HG02973 (cell line): ENCODE results near the gene PLEKHA6.

Source experiments
- ATAC-seq: cut with Tn5 transposase; IDR thresholded peaks from one replicate; pipeline ENCODE4 v1.9.1; 2021; ENCODE audit warnings: moderate library complexity; ENCODE audit not compliant: unreplicated experiment

PLEKHA6 gene

DNA sequence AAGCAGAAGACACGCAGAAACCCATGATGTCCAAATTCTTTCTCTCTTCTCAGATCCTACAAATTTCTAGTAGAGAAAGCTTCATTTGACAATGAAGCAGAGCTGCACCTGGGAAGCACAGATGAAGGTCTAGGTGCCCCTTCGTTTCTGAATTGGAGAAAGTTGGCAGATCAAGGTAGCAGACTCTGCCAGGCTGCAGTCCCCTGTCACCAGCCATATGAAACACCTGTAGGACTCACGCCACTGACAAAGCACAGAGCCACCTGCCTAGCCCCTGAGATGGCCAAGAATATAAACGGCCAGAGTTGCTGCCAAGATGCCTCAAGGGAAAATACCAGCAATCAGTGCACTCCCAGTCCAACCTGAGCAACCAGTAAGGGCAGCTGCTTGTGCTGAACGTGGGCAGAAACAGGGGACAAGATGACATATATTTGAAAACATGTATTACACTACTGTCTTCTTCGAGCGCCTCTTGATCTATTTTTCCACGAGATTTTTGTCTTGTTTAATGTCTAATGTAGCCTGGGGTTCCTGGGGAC, 20.6 kb upstream of the PLEKHA6 start:
- no peak for ATAC-seq

DNA sequence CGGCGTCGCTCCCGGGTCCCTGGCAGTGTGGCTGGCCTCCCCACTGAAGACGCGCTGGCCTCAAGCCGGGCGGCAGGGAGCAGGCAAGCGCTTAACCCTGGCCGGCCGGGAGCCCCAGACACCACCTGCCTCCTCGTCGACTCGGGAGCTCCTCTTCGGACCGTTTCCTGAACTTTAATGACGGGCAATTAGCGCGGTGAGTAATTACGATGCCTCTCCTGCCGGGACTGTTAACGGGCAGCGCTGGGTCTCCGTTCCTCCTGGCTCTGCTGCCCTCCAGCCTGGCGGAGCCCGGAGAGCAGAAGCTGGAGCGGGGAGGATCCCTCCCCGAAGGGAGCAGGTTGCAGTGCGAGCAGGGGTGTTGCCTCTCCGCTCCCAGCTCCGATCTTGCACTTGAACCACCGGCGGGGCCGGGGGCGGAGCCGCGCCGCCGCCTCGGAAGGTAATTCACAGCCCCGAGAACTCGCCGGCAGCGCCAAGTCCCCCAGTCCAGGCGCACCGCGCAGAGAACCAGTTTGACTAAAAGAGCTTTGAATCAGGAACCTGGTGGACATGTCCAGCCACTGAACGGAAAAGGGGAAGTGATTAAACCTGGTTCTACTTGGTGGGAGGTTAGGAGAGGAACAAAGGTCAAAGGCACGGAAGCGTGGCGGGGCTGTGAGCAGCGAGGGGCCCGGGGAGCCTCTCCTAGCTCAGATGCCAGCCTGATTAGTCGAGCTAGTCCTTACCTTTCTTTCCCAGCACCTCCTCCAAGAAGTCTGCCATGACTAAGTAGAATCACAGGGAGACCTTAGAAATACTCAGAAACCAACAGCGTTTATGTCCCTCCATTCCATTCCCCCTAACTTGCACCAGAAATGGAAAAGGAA, 18.3 kb upstream of the PLEKHA6 start:
- ATAC-seq = no peak

DNA sequence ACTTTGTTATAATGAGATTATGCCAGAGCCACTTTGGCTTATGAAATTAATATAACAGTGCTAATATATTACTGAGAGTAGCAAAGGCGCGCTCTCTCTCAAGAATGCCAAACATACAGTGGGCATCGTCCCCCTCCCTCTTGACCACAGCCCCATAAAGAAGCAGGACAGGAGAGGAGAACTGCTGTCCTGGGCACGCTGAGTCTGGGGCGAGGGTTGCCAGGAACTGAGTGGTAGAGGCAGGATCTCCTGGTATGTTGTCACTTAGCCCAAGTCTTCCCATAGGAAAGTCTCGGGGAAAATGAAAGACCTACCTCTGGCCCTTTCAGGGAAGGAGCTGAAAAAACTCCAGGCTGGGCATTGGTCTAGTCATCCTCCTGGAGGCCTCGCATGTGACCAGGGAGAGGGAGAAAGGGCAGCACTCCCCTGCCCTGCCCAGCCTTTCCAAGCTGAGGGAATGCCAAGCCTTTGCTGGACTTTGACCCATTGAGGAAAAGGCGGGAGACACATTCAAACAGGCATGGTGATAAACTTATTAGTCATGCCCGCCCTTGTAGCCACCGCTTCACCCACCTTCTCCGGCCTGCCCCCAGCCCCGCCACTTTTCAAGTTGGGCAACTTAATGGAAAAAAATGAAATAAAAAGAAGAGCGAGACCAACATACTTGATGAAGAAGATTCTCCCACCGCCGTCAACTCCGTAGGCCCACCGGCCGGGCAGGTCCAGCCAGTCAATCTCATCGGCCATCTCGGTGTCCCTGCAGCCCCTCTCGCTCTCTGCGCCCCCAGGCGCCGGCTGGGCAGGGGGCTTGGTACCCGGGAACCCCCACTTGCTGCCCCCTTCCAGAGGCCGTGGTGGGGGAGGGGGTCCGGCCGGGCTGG, 17.4 kb upstream of the PLEKHA6 start:
- no peak for ATAC-seq

DNA sequence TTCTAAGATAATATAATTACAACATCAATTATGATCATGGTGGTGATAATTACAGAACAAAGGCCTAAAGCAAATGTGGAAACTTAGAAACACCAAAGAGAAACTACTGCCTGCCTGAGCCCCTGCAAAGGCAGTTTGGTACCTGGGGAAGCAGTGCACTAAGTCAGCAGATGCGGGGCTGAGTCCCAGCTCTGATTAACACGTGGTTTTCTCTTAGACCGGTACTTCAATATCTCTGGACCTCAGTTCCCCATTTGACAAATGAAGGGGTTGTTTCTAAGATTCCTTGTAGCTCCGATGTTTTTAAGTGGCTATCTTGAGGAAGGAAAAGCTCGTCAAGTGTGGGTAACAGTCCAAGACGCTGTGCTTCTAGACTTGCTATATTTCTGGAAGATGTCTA, 16.7 kb upstream of the PLEKHA6 start:
- ATAC-seq = no peak

DNA sequence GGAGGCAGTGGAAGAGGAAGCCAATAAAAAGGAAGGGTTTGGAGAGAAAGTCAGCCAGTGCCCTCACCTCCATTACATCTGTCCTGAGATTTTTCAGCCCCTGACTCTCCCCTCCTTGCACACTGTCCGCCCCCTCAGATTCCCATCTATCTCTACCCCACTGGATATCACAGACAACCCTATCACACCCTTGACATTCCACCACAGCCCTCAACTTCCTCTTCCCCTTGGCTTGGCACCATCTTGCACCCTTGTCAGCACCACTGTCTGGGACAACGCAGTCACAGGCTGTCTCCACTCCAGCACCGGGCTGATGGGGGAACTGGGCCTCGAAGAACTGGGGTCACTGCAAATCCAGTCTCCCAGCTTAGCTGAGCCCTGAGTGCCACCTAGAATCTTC, 14.2 kb upstream of the PLEKHA6 start:
- ATAC-seq = no peak

DNA sequence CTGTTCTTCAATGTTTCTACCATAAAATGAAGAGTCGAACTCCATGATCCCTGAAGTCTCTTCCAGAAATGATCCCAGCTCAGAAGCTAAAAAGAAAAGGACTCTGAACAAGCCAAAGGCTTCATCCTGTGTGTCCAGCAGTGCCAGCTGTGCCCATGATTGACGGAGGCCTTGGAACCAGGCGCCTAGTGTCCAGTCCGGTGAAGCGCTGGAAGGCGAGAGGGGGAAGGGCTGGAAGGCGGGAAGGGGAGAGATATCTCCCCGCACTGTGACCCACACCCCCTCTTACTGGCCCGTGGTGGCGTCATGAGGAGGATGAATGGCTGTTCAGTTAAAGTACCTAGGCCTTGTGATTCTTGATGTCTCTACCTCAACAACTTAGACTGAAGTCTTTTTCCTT, 10.4 kb upstream of the PLEKHA6 start:
- ATAC-seq = no peak

DNA sequence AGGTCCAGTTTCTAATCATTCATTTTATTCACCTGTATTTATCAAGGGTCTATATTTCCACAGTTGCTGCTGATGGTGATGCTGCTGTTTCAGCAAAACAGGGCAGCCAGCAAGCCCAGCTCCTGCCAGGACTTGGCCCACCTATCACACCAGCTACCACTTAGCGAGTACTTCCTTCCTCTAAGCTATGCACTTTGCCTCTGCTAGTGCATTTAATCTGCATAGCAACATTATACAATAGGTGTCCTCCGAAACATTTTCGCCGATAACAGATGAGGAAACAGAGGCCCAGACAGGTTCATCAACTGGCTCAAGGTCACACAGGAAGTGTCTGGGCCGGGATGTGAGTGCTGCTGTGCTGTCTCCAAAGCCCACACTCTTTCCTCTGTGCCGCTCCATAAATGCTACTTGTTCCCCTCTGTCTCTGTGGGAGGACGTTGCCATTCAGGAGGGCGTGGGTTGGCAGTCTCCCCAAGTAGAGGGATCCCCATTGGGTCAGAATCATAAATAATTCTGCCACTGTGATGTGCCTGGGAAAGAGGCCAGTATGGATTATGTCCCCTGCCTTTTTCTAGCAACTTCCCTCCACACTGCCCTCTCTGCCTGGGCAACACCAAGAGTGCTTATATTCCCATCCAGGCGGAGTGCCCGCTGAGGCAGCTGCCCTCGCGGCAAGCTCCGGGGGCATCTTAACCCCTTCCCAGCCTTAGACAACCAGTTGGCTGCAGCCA, 9.4 kb upstream of the PLEKHA6 start:
- ATAC-seq = no peak

DNA sequence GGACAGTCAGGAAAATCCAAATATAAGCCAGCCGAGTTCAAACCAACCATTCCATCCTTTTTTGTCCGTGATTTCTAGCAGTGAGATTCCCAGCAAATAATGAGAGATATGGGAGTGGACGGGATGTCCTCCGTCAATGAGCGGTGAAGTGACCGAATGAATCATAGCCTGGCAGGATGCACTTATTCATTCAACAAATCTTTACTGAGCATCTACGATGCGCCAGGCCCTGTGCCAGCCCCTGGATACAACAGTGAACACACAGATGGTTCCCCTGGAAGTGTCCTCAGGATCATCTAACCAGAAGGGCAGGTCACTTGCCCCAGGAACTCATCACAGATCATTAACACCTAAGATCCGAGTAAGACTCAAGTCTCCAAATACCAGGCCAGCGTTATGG, 8.2 kb upstream of the PLEKHA6 start:
- ATAC-seq = no peak

DNA sequence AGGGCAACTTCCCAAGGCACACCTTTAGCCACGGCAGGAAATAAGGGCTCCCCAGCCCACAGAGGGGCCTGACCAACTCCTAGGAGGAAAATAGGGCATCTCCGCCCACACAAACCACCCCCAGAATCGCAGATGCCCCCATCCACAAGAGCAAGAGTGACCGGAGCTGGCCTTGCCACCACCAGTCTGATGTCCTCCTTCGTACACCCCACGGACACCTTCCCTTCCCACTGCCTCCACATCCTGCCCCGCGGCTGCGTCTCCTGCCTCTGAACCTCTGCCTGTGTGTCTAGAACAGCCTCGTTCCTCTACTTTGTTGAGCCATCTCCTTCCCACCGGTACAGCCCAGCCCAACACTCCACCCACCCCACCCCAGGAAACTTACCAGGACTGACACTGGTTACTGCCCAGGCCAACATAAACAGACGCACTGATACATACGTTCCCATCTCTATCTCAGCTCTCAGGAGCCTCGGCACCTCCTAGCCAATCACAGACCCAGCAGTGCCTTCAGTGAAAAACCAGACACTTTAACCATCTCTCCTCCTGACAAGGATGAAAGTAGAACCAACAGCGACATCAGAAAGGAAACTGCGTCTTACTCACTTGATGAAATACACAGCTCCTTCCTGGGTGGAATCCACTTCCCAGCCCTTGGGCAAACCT, 7.6 kb upstream of the PLEKHA6 start:
- no peak for ATAC-seq

DNA sequence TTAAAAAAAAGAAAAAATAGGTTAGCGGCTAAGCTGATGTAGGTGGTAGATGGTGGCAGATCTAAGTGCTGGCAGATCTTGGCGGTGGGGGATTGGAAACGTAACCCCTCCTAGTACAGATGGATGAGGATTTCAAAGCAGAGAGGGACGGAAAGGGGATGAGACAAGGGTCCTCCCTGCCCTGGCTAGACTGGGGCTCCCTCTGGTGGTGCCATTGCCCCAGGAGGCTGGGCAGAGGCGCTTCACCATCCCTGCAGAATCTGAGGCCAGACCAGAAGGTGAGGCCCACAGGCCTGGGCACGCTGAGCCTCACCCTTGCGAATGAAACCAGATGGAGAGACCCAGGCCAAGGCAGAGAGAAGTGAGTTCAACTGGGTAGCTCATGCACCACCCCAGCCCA, 7.0 kb upstream of the PLEKHA6 start:
- ATAC-seq = no peak

DNA sequence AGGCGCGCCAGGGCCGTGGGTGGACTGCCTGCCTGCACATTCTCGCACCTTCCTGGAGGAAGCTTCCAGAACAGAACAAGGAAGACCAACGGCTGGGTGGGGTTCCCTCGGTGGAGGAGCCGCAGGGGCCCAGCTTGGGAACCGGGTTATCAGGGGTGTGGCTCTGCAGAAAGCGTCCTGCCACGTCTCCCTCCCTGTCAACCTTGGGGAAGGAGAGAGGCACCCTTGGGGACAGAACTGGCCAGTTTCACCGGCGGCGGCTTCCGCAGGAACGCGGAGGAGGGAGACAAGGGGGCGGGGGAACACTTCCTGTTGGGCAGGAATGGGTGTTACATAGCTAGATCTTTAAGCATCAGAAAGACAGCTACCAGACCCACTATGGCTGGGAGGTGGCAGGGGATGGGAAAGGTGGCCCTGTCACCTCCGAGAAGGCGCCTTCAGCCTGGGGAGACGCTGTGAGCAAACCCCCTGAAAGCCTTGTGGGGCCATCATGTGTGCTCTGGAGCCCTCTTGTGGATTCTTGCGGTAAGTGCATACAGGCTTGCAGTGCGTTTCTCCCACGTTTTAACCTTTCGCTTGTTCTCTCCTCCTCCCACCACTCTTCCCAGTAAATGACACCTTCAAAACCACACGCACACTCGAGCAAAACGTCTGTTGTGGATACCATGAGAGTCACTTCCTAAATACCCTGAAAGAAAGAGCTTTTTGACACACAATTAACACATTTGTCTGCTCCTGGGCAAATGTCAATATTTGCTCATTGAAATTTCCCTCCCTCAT, 3.8 kb upstream of the PLEKHA6 start:
- no peak for ATAC-seq

DNA sequence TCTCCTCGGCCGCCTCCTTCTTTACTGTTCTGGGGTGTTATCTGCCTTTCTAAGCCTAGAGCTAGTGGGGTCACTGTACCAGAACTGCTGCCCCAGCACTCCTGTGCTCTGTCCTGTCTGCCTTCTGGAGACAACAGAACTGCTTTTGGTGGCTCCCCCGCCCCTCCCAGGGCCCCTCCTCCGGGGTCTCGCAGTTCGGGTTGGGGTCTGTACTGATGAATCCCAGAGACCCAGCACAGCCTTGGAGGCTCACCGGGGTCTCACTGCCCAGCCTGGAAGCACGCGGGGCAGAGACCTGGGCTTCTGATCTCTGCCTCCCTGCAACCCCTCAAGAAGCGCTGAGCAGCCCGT, 3.2 kb upstream of the PLEKHA6 start:
- no peak for ATAC-seq

DNA sequence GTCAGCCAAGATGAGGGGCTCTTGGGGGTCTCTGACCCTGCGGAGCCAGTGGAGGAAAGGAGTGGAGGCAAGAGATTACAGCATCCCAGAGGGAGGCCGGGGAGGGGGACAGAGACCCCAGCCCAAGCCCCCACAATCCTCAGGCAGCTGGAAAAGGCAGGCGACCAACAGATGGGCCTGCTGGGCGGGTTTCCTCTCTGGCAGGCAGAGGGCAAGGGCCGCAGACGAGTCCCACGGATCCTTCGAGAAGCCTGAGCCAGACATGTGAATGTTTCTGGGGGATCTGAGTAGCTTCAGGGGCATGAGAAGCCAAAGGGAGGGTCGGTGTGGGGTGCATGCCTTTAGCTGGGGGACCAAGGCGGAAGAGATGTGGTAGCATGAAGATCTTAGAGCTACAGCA, 2.1 kb upstream of the PLEKHA6 start:
- ATAC-seq = no peak

DNA sequence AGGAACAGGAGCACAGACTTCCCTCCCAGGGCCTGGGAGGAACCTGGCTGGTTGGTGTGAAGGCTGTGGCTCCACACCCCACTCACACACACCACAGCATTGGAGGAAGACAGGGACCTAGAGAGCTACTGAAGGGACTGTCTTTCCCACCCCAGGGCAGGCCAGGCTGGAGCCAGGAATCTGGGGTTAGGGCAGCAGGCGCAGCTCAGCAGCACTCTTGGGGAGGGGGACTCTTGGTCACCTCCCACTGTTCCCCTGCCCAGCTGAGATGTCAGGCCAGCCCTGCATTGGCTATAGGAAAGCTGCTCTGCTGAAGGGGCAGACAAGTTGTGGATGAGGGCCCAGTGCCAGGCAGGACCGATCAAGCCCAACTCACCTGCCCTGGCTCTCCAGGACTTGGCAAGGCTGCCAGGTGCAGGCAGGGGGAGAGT, 1.6 kb upstream of the PLEKHA6 start:
- ATAC-seq = no peak

DNA sequence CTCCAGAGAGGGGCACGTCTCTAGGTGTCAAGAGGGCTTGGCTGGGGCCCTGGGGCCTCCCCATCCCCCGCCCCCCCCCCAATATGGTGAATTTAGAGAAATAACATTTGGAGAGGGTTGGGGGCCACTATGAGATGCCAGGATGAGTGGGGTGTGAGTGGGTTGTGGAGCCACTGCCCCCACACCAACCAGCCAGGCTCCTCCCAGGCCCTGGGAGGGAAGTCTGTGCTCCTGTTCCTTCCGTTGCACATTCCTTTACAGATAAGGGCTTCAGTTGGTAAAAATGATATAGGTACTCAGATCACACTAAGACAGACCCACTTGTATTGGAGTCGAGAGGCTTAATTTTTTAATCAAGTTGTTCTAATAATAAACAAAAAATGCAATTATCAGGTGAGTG, 585 bp upstream of the PLEKHA6 start:
- no peak for ATAC-seq

DNA sequence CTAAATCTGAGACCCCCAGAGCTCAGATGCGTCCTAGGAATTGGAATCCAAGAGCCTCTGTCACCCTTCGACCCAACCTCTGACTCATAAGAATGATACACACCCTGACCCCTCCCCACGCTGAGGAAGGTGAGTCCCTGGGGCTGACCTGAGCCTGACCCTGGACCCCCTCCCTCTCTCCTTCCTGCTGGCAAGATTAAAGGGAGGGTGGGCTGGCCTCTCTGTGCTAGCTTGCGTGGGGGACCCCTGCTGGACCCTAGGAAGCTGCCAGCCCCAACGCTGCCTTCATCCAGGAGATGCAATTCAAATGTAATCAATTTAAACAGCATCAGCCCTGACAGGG, 627 bp downstream of the PLEKHA6 start:
- no peak for ATAC-seq

DNA sequence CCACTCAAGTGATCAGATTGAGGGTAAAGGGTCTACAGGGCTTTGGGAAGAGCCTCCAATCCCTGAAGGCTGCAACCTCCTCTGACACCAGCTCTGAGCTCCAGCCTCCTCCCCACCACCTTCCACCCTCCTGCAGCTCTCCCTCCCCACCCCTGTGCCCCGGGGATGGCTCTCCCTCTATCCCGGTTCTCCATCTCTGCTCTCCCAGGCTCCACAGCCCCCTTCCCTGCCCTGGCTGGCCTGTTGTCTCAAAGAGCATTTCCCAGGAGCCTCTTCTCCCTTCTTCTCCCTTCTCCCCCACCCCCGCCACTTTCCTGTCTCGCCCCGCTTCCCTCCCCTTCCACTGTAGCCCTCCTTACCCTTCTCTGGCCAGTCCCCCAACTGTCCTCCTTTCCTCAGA, 1.1 kb downstream of the PLEKHA6 start:
- ATAC-seq = no peak

DNA sequence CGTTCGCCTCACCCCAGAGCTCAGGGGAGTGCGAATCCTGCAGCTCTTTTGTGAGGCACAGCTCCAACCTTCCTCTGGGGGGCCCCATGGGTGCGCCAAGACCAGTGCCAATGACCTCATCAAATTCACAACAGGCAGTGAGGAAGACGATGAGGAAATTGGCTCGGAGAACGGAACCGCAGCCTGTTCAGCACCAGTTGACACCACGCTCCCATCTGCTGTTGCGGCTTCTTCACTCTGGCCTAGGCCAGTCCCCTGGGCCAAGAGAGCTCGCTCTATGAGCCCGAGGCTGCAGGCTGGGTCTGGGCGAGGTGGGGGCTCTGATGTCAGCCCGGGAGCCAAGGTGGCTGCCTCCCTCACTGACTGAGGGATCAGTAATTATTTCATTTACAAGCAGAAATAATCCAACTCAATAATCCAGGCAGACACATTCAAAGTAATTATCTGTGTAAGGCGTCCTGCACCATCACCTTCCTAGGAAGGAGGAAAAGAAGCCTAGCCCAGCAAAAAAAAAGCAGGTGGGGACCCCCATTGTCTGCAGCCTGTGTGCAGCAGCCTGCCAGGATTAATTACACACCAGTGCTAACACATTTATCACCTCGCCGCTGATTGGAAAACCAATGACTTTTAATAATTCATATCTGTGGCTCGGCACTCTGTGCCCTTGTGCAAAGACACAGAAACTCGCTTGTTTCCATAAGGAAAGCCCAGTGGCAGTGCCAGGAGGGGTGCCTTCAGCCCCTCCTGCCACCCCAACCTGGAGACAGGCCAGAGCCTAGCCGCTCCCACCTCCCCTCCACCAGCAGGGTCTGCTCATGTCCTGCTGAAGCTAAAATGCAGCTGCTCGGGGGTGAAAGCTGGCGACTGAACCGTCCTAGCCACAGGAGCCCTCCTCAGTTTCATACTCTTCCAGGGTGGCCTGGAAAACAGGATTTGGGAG, 1.9 kb downstream of the PLEKHA6 start:
- ATAC-seq = no peak

DNA sequence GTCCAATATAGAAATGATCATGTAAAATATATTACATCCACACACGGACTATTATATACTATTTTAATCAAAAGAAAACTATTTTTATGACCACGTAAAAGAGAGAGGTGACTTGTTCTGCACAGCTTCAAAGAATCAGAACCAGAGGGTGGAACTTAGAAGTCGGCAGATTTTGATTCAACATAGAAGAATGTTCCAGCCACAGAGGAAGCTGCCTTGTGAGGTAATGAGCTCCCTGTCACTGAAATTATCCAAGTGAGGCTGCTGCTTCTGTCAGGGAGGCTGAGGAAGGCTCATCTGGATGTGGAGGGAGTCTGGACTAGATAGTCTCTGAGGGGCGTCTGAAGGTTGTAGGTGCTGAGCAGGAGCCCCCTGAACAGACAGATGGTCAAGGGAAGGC, 2.7 kb downstream of the PLEKHA6 start:
- ATAC-seq = no peak
